ENCODE results near the gene HYAL3. TPM values are rescaled to one million over a fixed set of nuclear protein-coding genes. Genes with fewer than 3 reads are reported as not detected.

The HYAL3 gene
- total and polyA plus RNA-seq, 2 of the 13 experiments (the other 11 are each of a cell fraction or from before 2014, with no cell fraction given) = 5.5 to 10.4 TPM

DNA sequence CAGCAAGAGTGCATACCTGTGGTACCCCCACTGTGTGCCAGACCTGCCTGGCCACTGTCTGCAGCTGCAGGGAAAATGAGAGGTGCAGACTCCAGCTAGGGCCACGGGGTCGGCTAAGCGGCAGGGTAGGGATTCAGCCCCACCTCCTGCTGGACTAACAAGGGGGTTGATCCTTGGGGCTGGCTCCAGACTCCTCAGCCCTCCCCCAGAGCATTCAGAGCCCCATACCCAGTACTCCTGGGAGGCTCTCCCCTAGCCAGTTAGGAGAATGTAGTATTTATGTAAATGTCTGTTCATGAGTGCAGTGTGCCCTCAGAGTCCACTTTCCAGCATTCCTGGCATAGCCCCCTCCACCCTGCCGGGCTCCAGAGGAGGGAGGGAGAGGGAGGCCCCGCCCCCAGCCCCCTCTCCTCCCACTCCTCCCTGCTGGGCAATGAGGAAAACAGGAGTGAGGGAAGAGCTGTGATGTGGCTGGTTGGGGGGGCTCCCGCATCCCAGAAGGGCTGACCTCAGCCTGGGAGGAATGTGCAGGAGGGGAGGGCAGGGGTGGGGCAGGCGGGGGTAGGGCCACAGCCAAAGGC lies 34.7 kb downstream of the HYAL3 start (continued):
- TF ChIP-seq, protein P1, sequence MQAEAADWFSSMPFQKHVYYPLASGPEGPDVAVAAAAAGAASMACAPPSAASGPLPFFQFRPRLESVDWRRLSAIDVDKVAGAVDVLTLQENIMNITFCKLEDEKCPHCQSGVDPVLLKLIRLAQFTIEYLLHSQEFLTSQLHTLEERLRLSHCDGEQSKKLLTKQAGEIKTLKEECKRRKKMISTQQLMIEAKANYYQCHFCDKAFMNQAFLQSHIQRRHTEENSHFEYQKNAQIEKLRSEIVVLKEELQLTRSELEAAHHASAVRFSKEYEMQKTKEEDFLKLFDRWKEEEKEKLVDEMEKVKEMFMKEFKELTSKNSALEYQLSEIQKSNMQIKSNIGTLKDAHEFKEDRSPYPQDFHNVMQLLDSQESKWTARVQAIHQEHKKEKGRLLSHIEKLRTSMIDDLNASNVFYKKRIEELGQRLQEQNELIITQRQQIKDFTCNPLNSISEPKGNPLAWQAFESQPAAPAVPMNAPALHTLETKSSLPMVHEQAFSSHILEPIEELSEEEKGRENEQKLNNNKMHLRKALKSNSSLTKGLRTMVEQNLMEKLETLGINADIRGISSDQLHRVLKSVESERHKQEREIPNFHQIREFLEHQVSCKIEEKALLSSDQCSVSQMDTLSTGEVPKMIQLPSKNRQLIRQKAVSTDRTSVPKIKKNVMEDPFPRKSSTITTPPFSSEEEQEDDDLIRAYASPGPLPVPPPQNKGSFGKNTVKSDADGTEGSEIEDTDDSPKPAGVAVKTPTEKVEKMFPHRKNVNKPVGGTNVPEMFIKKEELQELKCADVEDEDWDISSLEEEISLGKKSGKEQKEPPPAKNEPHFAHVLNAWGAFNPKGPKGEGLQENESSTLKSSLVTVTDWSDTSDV (CRISPR knock-in tag; IDR thresholded peaks at IDR 0.05) = no peak
- TF ChIP-seq FOSL2 (CRISPR knock-in tag; IDR thresholded peaks at IDR 0.05) (peak; percentile 74), SYNCRIP (IDR thresholded peaks at IDR 0.05; ENCODE audit: insufficient read depth, low read depth, low read length) (no peak), CENPT (CRISPR knock-in tag; IDR thresholded peaks at IDR 0.05; ENCODE audit: low read depth) (no peak), NFIB (CRISPR knock-in tag; IDR thresholded peaks at IDR 0.05; ENCODE audit: borderline replicate concordance) (no peak), CCDC6 (CRISPR knock-in tag; IDR thresholded peaks at IDR 0.05) (0 out of 2 replicates have a peak, but pooled peaks have one; percentile 18), ZNF432 (CRISPR knock-in tag; IDR thresholded peaks at IDR 0.05; ENCODE audit: borderline replicate concordance) (no peak), ZNF549 (CRISPR knock-in tag; IDR thresholded peaks at IDR 0.05) (no peak), RARA (CRISPR knock-in tag; IDR thresholded peaks at IDR 0.05) (peak; percentile 65), ZNF34 (CRISPR knock-in tag; IDR thresholded peaks at IDR 0.05; ENCODE audit: borderline replicate concordance) (no peak), BCL6 (CRISPR knock-in tag; IDR thresholded peaks at IDR 0.05) (peak; percentile 45; the same call in 1 of the 2 replicates), SRY (CRISPR knock-in tag; IDR thresholded peaks at IDR 0.05) (no peak), AKAP8 (CRISPR knock-in tag; IDR thresholded peaks at IDR 0.05) (no peak; the same call in 1 of the 2 replicates), PHF20 (CRISPR knock-in tag; IDR thresholded peaks at IDR 0.05) (no peak), REPIN1 (CRISPR knock-in tag; IDR thresholded peaks at IDR 0.05; ENCODE audit: borderline replicate concordance, low read depth) (0 out of 2 replicates have a peak, but pooled peaks have one; percentile 11), SNRNP70 (IDR thresholded peaks at IDR 0.05; ENCODE audit: low read depth, low read length) (no peak), ZFP90 (CRISPR knock-in tag; IDR thresholded peaks at IDR 0.05; ENCODE audit: borderline replicate concordance) (no peak), KDM3A (CRISPR knock-in tag; IDR thresholded peaks at IDR 0.05; ENCODE audit: low read depth) (no peak)
- TF ChIP-seq, protein P2, sequence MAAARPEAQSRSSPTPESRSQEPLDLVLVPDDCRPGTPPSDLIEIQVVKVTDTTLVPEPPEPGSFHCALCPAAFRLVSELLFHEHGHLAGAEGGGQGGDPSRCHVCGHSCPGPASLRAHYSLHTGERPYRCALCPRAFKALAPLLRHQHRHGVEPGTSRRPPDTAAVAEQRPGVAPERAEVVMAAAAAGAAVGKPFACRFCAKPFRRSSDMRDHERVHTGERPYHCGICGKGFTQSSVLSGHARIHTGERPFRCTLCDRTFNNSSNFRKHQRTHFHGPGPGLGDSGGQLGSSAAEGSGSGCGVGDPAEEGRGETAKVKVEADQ (CRISPR knock-in tag; IDR thresholded peaks at IDR 0.05; ENCODE audit: borderline replicate concordance) = no peak
- TF ChIP-seq, protein P3, sequence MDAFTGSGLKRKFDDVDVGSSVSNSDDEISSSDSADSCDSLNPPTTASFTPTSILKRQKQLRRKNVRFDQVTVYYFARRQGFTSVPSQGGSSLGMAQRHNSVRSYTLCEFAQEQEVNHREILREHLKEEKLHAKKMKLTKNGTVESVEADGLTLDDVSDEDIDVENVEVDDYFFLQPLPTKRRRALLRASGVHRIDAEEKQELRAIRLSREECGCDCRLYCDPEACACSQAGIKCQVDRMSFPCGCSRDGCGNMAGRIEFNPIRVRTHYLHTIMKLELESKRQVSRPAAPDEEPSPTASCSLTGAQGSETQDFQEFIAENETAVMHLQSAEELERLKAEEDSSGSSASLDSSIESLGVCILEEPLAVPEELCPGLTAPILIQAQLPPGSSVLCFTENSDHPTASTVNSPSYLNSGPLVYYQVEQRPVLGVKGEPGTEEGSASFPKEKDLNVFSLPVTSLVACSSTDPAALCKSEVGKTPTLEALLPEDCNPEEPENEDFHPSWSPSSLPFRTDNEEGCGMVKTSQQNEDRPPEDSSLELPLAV (CRISPR knock-in tag; conservative IDR thresholded peaks at IDR 0.05; ENCODE audit: low read depth) = no peak
- TF ChIP-seq, protein P4, sequence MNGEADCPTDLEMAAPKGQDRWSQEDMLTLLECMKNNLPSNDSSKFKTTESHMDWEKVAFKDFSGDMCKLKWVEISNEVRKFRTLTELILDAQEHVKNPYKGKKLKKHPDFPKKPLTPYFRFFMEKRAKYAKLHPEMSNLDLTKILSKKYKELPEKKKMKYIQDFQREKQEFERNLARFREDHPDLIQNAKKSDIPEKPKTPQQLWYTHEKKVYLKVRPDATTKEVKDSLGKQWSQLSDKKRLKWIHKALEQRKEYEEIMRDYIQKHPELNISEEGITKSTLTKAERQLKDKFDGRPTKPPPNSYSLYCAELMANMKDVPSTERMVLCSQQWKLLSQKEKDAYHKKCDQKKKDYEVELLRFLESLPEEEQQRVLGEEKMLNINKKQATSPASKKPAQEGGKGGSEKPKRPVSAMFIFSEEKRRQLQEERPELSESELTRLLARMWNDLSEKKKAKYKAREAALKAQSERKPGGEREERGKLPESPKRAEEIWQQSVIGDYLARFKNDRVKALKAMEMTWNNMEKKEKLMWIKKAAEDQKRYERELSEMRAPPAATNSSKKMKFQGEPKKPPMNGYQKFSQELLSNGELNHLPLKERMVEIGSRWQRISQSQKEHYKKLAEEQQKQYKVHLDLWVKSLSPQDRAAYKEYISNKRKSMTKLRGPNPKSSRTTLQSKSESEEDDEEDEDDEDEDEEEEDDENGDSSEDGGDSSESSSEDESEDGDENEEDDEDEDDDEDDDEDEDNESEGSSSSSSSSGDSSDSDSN (CRISPR knock-in tag; IDR thresholded peaks at IDR 0.05) = no peak
- TF ChIP-seq, protein P5, sequence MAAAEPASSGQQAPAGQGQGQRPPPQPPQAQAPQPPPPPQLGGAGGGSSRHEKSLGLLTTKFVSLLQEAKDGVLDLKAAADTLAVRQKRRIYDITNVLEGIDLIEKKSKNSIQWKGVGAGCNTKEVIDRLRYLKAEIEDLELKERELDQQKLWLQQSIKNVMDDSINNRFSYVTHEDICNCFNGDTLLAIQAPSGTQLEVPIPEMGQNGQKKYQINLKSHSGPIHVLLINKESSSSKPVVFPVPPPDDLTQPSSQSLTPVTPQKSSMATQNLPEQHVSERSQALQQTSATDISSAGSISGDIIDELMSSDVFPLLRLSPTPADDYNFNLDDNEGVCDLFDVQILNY (CRISPR knock-in tag; conservative IDR thresholded peaks at IDR 0.05) = no peak
